NAMALWA (cell line): ENCODE results near the gene SV2C.
A peak's percentile ranks its signal among the peaks of the same experiment; 100 is the strongest.
"Not testable (repeated sequence)": the region's sequence is repeated elsewhere in the genome, so short reads cannot be mapped to it uniquely, and the experiment has no call there.

Source experiments
- DNase-seq: peaks from one replicate; pipeline ENCODE4 v3.0.0-alpha.2; 2015; ENCODE audit warnings: low spot score

The SV2C gene, protein sequence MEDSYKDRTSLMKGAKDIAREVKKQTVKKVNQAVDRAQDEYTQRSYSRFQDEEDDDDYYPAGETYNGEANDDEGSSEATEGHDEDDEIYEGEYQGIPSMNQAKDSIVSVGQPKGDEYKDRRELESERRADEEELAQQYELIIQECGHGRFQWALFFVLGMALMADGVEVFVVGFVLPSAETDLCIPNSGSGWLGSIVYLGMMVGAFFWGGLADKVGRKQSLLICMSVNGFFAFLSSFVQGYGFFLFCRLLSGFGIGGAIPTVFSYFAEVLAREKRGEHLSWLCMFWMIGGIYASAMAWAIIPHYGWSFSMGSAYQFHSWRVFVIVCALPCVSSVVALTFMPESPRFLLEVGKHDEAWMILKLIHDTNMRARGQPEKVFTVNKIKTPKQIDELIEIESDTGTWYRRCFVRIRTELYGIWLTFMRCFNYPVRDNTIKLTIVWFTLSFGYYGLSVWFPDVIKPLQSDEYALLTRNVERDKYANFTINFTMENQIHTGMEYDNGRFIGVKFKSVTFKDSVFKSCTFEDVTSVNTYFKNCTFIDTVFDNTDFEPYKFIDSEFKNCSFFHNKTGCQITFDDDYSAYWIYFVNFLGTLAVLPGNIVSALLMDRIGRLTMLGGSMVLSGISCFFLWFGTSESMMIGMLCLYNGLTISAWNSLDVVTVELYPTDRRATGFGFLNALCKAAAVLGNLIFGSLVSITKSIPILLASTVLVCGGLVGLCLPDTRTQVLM

DNA sequence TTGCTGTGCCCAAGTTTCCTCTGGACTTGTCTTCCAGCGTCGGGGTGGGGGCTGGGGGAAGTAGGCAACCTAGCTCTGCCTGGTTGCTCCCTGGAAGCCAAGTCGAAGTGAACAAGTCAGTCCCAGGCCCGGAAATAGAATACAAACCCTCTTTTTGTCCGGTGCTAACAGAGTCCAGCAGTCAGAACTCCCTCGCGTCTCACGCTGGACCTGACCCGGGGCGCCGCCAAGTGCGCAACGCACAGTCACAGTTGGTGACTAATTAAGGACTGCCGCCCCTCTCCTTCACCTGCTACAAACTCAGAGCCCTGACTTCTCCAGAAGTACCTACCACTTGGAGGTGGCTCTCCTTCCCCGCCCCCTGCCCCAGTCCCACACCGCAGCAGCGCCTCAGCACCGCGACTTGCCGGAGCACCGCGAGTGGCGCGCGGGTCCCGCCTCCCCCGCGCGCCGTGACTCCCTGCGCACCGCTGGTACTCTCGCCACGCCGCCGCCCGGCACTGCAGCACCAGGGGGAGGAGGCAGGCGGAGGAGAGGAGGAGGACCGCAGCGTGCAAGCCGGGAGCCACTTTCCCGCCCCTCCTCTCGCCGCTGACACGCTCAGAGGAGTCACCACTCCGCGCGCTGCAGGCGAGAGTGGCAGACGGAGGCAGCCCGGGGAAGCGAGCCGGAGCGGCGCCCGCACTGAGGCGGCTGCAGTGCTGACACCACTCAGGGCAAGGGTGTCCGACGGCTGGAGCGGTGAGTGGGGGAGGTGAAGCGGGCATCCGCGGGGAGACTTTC is at the start of gene SV2C:
TSS of gene SV2C (plus strand) at position 612 of the 783 bp plus-strand sequence. CDS start 48,368 bp downstream, outside the sequence.
- no peak for DNase-seq

DNA sequence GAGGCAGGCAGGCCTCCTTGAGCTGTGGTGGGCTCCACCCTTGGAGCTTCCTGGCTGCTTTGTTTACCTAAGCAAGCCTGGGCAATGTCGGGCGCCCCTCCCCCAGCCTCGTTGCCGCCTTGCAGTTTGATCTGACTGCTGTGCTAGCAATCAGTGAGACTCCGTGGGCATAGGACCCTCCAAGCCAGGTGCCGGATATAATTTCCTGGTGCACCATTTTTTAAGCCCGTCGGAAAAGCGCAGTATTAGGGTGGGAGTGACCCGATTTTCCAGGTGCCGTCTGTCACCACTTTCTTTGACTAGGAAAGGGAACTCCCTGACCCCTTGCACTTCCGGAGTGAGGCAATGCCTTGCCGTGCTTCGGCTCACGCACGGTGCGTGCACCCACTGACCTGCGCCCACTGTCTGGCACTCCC is 45.4 kb upstream of the SV2C start:
- not testable (repeated sequence) for DNase-seq

DNA sequence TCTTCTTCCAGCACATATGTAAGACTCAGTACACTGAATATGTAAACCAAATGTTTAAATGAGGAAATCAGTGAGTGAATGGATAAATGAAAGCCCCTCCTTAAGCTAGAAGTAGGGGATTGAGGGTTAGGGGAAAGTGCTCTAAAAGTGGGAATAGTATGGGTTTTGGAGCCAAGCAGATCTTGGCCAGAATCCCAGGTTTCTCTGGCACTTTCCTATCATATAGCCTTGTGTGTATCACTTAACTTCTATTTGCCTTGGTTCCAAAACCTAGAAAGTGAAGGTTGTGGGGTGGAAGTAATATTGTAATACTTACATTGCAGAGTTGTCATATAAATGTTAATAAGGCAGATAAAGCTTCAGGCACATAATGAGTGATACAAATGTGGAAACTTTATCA is 45.0 kb upstream of the SV2C start:
- DNase-seq, result no peak

DNA sequence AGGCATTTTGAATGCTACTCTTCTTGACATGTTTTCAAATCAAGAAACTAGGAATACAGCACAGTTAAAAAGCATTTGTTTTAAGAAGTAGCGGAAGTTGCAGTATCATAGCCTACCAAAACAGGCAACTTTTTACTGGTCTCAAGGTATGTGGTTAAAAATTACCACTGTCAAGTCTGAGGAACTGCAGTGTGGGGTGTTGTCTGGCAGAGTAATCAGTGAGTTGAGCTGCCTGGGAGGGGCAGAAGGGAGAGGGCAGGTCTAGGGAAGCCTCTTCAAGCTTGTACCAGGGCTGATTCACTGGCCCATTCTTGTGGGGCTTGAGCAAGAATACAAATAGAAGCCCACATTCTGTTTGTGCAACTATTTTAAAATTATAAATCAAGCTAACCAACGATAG is 42.4 kb upstream of the SV2C start:
- no peak for DNase-seq

DNA sequence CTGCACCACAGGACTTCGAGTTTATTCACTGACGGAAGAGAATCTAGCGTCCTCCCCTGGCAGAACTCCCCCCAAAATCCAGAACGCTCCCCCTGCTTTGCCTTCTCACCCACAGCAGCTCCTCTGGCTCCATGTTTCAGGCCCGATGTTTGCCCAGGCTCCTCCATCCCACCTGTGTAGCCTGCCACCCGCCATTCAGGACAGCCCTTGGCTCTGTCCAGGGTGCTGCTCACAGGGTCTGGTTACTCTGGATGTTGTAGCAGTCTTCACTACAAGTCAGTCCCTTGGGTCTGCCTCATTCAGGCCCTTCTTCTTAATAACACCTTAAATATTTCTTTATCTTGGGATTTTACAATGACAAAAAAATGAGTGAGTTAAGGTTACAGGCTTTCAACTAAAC is 41.3 kb upstream of the SV2C start:
- DNase-seq, result no peak

DNA sequence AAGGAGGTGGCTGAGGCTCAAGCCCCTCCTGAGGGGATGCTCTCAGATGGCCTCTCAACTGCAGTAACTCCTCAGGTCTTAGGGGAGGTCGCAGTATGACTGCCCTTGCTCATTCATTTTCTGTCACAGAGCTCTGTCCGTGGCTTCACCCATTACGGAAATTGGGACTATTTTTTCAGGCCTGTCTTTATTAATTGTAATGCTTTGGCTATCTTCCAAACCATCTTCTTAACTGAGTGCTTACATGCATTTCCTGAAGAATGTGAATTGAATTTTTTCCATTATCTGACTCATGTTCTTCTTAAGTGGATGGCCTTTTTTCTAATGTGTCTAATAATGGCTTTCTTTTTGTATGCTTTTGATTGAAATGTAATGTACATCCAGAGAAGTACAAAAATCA is 36.4 kb upstream of the SV2C start:
- DNase-seq, result no peak

DNA sequence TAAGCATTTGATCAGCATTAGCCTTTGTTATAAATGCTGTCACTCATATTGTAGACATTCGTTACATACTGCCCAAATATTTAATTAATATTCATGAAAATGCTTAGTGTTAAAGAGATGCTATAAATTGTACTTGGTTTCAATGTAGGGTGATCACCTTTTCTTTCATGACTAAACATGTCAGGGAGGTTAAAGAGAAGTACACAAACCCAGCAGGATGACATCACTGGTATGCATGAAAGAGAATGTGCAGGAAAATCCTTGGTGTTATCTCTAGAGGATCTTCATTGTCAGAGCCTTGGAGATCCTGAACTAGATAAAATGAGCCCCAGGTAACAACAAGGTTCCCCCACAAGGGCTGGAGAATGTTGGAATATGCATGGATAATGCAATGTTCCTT is 33.0 kb upstream of the SV2C start:
- DNase-seq, result no peak

DNA sequence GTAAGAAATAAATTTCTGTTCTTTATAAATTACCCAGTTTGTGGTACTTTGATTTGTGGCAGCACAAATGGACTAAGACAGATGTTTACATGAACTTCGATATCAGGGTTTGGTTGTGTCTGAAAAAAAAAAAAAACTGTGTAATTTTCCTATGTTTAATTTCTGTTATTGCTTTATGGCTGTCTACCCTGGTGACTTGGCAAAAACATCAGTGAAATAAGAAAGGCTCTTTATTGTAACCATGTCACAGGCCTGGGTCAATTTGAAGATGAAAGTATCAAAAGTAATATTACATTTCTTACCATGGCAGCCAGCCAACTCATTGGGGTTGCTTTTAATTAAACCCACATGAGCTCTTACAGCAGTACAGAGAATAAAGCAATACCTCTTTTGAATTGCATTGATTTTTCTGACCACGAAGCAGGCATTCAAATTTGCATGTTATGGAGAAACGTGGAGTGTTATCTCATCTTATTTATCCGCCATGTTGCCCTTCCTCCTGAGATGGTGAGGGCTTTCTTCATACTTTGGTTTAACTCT is 20.6 kb upstream of the SV2C start:
- no peak for DNase-seq

DNA sequence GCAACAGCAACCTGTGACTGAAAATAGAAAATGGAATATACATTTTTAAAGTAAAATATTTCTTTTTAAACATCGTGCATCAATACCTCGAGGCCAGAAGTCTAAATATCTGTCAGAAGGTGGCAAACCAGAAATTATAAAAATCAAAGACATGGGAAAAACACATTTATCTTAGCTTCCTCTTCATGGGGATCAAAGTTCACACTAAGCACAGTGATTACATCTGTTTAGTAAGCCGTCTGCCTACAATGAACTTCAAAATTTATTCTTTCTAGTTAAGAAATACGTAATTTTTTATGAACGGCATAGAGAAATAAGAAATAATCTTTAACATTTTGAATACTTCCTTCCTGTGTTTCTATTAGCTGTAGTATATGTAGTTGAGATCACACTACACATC is 17.9 kb upstream of the SV2C start:
- DNase-seq, result no peak

DNA sequence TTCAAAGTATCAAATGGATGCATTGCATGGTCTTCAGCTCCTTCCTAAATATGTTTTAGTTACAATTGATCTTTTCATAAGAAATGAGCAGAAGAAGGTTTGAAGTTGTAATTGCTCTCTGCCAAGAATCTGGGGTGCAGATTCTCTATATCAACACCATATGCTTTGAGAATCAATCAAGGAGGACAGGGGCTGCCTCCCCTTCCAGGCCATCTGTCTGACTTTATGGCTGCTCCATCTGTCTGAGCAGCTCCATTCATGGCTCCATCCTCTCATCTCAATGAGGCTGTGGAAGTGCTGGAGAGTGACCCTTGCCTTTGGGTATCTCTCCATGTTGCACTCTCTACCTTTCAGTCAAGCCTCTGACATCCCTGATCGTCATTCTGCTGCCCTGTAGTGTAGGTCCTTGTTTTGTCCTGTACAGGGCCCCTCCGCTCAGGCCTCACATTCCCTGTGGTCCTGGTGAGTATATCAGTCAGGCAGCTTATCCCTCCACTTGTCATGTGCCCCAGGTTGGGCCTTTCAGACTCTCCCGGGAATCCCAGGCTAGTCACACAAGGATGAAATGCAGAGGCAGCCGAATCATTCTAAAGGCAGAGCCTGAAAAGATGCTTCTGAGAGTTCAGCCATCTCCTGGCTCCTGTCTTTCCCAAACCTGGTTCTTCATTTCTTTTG is 14.0 kb upstream of the SV2C start:
- no peak for DNase-seq

DNA sequence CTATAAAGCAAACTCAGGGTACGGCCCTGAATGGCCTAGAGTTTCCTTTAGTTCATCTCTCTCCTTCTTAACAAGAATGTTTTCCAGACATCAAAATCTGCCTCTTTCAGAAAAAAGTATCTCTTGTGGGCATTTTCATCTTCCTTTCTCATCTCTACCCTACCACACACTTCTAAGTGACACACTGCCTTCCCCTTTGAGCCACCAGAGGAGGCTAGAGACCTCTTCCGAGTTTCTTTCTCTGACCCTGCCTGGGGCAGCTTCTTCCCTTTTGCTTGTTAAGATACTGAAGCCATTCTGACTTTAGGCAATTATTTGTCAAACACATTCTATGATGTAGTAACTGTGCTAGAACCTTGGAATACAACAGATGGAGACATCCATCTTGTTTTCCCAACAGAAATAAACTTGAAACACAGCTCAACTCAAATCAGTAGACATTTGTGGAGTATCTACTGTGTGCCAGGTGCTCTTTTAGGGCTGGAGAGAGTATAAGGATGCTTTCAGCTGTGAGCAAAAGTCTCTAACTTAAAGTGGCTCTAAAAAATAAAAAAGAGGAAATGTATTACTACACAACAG is 8.6 kb upstream of the SV2C start:
- peak; percentile 34 for DNase-seq

DNA sequence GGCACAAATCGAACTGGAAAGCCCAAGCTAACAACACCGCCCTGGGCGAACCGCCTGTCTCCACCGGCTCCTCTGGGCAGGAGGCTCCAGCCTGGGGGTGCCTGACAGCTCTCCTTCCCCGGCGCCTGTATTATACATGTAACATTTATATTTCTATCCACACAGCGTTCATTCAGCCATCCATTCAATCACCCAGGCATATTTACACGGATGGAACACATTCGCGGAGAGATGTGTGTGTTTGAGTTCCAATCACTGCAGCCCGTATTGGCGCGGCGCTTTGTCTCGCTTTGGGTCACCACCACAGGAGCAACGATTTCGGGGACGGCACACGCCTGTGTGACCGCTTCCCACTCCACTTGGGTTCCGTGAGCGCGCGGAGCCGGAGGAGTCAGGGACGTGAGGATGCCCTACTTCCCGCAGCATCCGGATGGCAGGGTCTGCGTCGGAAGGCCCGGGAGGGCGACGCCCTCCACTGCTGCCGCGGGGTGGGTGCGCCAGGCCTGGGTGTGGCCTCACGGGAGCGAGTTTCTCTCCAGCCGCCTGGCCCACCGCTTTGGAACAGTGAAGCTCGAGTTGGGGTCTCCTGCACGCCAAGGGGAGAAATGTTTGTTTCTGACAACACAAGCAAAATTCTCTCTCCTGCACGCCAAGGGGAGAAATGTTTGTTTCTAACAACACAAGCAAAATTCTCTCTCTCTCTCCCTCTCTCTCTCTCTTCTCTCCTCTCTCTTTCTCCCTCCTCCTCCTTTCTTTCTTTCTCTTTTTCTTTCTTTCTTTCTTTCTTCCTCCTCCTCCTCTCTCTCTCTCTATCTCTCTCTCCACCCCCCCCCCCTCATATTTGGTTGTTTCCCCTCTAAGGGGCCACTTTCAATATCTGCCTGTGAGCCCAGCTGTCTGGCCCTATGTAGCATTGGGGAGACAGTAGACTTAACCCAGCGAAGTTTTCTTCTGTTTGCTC is 1.1 kb upstream of the SV2C start:
- no peak for DNase-seq

DNA sequence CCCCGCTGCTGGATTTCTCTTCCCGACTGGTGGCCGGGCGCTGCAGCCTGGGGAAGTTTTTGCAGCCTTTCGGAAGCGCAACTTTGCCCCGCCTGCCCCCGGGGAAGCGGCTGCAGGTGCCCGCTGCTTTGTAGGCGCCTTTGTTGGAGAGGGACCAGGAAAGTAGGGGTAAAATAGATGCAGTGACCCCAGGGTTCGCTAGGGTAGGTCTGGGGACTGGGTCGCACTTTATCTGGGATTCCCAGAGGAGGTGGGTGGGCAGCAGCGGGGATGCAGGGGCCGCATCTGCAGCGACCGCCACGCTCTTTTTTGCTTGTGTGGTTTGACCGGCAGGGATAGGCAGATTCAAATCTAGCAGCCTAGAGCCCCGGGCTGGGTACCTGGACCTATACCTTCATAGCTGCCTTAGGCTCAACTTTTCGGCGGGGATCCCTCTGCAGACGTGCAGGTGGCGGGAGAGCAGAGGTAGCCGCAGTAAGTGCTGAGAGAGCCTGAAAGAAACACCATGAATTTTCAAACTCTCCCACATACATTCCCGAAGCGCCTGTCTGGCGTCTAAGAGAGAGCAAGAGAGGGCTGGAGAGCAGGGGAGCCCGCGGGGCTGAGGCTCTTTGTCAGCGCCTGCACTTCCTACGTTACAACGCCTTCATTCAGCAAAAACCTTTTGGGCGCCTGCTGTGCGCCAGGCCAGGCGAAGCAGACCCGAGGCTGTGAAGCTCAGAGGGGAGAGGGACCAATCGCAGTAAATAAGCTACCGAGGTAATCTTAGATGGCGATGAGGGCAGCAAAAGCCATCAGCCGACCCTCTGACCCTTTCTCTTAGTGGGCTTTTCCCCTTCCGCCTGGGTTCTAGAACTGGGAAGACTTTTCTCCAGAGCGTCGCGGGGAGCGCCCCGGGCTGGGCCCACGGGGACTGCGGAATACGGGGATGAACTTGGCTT is 642 bp downstream of the SV2C start:
- no peak for DNase-seq

DNA sequence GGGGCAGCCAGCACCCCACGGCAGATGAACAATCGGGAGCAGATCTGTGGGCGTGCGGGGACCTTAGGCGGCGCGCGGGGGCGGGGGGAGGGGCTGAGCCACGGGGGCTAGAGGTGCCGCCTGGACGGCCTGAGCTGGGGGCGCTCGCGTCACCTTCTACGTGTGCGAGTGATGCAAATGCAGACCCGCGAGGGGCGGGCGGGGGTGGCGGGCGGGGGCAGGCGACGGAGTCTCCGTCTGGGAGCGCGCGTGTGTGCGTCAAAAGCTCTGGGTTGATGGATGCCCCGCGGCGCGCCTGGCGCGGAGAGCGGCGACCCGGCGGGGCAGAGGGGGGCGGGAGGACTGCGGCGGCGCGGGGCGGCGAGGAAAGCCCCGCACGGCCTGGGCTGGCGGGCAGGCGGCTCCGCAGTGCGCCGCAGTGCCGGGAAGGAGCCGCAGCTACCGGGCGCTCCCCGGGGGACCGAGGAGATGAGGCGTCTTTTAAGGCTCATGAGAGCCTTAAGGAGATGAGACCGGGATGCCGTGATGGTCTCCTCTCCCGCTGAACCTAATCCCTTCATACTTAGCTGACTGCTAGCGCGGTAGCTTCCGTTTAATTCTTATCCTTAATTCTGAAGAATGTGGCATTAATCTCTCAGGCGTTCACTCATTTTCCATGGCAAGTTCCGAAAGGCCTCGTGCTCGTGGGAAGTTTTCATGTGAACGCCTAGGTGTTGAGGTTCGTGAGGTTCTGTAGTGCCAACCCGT is 1.5 kb downstream of the SV2C start:
- DNase-seq, result no peak

DNA sequence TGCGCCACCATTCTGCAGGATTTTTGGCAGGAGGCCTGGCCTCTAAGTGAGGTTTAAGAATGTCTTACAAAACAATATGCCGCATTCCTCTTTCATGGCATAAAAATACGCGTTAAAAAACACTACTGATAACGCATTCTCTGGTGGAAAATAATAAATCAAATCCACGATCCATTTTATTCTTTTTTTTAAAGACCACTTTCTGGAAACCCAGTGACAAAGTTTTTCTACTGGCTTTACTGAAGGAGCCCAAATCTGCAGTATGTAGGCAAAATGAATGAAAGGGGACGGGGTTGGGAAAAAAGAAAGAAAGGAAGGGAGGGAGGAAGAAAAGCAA is 2.0 kb downstream of the SV2C start:
- no peak for DNase-seq

DNA sequence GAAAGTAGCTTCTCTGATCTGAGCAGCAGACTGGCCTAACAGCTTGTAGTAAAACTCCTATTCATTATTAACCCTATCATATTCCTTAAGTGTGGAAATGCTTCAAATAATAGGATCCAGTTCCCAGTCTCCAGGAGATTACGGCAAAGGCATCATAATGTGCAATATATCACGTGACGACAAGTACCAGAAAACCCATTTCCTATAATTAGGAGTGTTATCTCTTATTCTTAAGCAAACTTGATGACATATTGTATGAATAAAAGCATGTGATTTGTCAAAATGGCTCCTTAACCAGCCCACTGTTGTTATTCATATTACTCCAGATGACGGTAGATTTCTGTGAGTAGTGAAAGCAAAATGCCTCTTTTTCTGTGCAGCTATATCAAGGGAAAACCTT is 2.9 kb downstream of the SV2C start:
- DNase-seq, result no peak

DNA sequence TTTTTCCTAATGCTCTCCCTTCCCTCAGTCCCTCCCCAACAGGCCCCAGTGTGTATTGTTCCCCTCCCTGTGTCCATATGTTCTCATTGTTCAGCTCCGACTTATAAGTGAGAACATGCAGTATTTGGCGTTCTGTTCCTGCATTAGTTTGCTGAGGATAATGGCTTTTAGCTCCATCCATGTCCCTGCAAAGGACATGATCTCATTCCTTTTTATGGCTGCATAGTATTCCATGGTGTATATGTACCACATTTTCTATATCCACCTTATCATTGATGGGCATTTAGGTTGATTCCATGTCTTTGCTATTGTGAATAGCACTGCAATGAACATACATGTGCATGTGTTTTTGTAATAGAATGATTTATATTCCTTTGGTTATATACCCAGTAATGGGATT is 6.0 kb downstream of the SV2C start:
- DNase-seq, result not testable (repeated sequence)

DNA sequence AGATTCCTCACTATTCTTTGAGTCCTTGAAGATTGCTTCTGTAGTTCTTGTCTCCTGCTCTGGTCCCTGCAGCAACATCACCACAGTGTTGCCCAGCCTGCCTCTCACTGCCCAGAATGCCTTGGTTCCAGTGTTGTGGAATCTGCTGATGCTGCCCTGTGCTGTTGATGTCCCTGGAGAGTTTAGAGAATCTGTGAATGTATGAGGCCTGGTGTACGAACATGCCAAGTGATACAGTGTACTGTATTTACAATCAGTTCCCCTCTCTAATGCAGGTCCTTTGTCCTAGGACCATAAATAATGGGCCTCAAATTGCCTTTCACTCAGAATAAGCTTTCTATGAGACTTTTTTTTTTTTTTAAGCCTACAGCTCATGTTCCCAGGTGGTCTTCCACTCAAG is 8.2 kb downstream of the SV2C start:
- no peak for DNase-seq

DNA sequence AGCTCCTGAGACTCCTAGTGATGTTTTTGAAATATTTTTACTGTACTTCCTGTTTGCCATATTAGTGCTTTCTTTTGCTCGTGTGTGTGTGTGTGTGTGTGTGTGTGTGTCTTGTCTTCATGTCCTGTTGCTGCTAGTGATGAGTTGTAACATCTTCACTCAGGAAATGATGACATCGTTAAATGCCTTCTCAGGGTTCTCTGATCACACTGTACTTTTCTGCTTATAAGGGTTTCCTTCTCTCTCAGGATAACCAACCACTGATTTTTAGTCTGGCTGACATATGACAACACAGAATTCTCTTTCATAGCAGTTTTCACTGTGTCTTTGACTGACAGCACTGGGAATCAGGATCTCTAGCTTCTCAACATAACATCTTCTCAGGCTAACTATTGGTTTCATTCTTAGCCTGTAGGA is 16.1 kb downstream of the SV2C start:
- DNase-seq, result peak; percentile 24
